WTC11 (cell line): ENCODE results near the gene ADGRA1.

Source experiments
- CTCF ChIP-seq: fragments of 200-600 bp; IDR thresholded peaks from 2 replicates; pipeline ENCODE4 v1.8.0; 2022; ENCODE audit warnings: antibody characterized with exemption
- IRF2 ChIP-seq: sonication (generic); formaldehyde crosslinking; IDR thresholded peaks from 2 replicates; pipeline ENCODE4 v1.8.0; 2022; ENCODE audit warnings: low read depth, missing genetic modification reagents, borderline replicate concordance
- OVOL2 ChIP-seq: fragments of 250-450 bp; sonication (Bioruptor Pico); IDR thresholded peaks from 2 replicates; pipeline ENCODE4 v1.9.0; 2021; ENCODE audit warnings: mild to moderate bottlenecking, borderline replicate concordance
- PRDM15 ChIP-seq: sonication (generic); formaldehyde crosslinking; IDR thresholded peaks from 2 replicates; pipeline ENCODE4 v1.8.0; 2022; ENCODE audit warnings: missing genetic modification reagents
- PREB ChIP-seq: sonication (generic); formaldehyde crosslinking; IDR thresholded peaks from 2 replicates; pipeline ENCODE4 v1.8.1; 2022; ENCODE audit warnings: mild to moderate bottlenecking, missing genetic modification reagents, moderate library complexity, borderline replicate concordance
- USF2 ChIP-seq: sonication (generic); formaldehyde crosslinking; IDR thresholded peaks from 2 replicates; pipeline ENCODE4 v1.8.1; 2023; ENCODE audit warnings: mild to moderate bottlenecking, missing genetic modification reagents, moderate library complexity

- TF ChIP-seq CTCF (no peak), PREB (CRISPR knock-in tag) (no peak), USF2 (CRISPR knock-in tag) (no peak), PRDM15 (no peak), IRF2 (no peak), OVOL2 (CRISPR knock-in tag) (no peak)
These were observed 25.6 kb downstream of the ADGRA1 start for GRCh38 chr10:133113146-133113830.
